PC-3 (cell line): ENCODE results near the gene BTN1A1. TPM values are rescaled to one million over a fixed set of nuclear protein-coding genes. Genes with fewer than 3 reads are reported as not detected.

Experiments
- ATAC-seq: fragments of 200-7000 bp; cut with Tn5 transposase; 2 replicates; pipeline ENCODE4 v1.9.1; 2020; ENCODE audit warnings: mild to moderate bottlenecking, moderate library complexity
- BruUV-seq: library from RNA; stranded (reverse); fragments of 400-500 nt; replicated peaks from 2 replicates; lab custom pipeline; 2021; lab: Mats Ljungman, UMichigan
- CTCF ChIA-PET: fragments of 300-600 bp; sonication (Branson Sonifier 250); formaldehyde crosslinking; loops from one replicate; lab custom pipeline; 2022; ENCODE audit warnings: antibody characterized with exemption; lab: Charles Lee
- POLR2A ChIA-PET: fragments of 300-600 bp; sonication (Branson Sonifier 250); formaldehyde crosslinking; loops from one replicate; lab custom pipeline; 2022; ENCODE audit warnings: antibody characterized with exemption; ENCODE audit not compliant: unreplicated experiment; lab: Charles Lee
- DNase-seq: peaks from one replicate; pipeline ENCODE4 v3.0.0-alpha.2; 2015
- H2AFZ ChIP-seq: fragments of 300-600 bp; sonication (generic); 2 replicates; pipeline ENCODE4 v1.6.0; 2016; ENCODE audit warnings: antibody characterized with exemption, low read length
- H3F3A ChIP-seq: fragments of 300-600 bp; sonication (generic); one replicate; pipeline ENCODE4 v1.6.0; 2017; ENCODE audit warnings: antibody characterized with exemption, low read length, control low read depth, mild to moderate bottlenecking; ENCODE audit not compliant: unreplicated experiment
- H3K27ac ChIP-seq: fragments of 300-600 bp; sonication (generic); 2 replicates; pipeline ENCODE4 v1.5.1; 2016; ENCODE audit warnings: mild to moderate bottlenecking, low read length
- H3K27me3 ChIP-seq: fragments of 300-600 bp; sonication (generic); 2 replicates; pipeline ENCODE4 v1.6.1; 2016; ENCODE audit warnings: low read length, mixed read lengths
- H3K36me3 ChIP-seq: fragments of 300-600 bp; sonication (generic); 2 replicates; pipeline ENCODE4 v1.6.1; 2016; ENCODE audit warnings: low read depth, mixed run types, low read length, mixed read lengths
- H3K4me1 ChIP-seq: fragments of 300-600 bp; sonication (generic); 2 replicates; pipeline ENCODE4 v1.5.1; 2016; ENCODE audit warnings: low read length; ENCODE audit not compliant: insufficient read depth
- H3K4me2 ChIP-seq: fragments of 300-600 bp; sonication (generic); 2 replicates; pipeline ENCODE4 v1.6.0; 2016; ENCODE audit warnings: low read length
- H3K4me3 ChIP-seq: fragments of 300-600 bp; sonication (generic); 2 replicates; pipeline ENCODE4 v1.5.1; 2016; ENCODE audit warnings: mild to moderate bottlenecking, low read length, mixed read lengths
- H3K79me2 ChIP-seq: fragments of 300-600 bp; sonication (generic); 2 replicates; pipeline ENCODE4 v1.6.1; 2017; ENCODE audit warnings: low read length, mixed read lengths
- H3K9ac ChIP-seq: fragments of 300-600 bp; sonication (generic); 2 replicates; pipeline ENCODE4 v1.6.0; 2016; ENCODE audit warnings: mild to moderate bottlenecking, low read length
- H3K9me2 ChIP-seq: fragments of 300-600 bp; sonication (generic); replicated peaks from 2 replicates; pipeline ENCODE4 v1.6.1; 2016; ENCODE audit warnings: mixed run types, low read length, mixed read lengths
- H3K9me3 ChIP-seq: fragments of 300-600 bp; sonication (generic); 2 replicates; pipeline ENCODE4 v1.6.1; 2016; ENCODE audit warnings: low read length, mixed read lengths
- H4K20me1 ChIP-seq: fragments of 300-600 bp; sonication (generic); 2 replicates; pipeline ENCODE4 v1.6.1; 2016; ENCODE audit warnings: low read length, mixed read lengths
- CTCF ChIP-seq: fragments of 300-600 bp; sonication (generic); conservative IDR thresholded peaks from 2 replicates; pipeline ENCODE4 v1.5.1; 2017; ENCODE audit warnings: antibody characterized with exemption, low read depth, mild to moderate bottlenecking, low read length
- EZH2 ChIP-seq: fragments of 300-600 bp; sonication (generic); IDR thresholded peaks from one replicate; pipeline ENCODE4 v1.6.1; 2017; ENCODE audit warnings: antibody characterized with exemption, mild to moderate bottlenecking, low read length; ENCODE audit not compliant: unreplicated experiment
- EZH2phosphoT487 ChIP-seq: fragments of 300-600 bp; sonication (generic); IDR thresholded peaks from 2 replicates; pipeline ENCODE4 v1.6.1; 2018; ENCODE audit warnings: mild to moderate bottlenecking, antibody characterized with exemption, low read length, borderline replicate concordance
- intact Hi-C: fragments of 100-400 bp; cut with micrococcal nuclease; formaldehyde crosslinking; loops from 2 replicates; pipeline ENCODE4 v1.9.0; 2023
- total RNA-seq: library from RNA; depleted of rRNA; stranded (reverse); fragments of >200 nt; gene quantifications from 2 replicates; pipeline ENCODE4 v1.2.3, GENCODE V29; 2014

BTN1A1 gene
- total RNA-seq, 1 experiment from 2014 or later: not detected

GRCh38 chr6:26524722-26525370, 24.7 kb downstream of the BTN1A1 start:
- Histone ChIP-seq H3F3A (no peaks in the 10 kb centered on the region), H3K79me2 (no peaks in the 10 kb centered on the region), H3K9me3 (no peaks in the 10 kb centered on the region), H3K9me2 (no peaks in the 10 kb centered on the region), H3K27me3 (no peaks in the 10 kb centered on the region), H3K36me3 (no peaks in the 10 kb centered on the region), H4K20me1 (no peaks in the 10 kb centered on the region), H2AFZ (no peak overlapping the region), H3K27ac (no peak overlapping the region), H3K9ac (no peak overlapping the region), H3K4me1 (peaks cover 15% of the 10 kb centered on the region), H3K4me2 (no peak overlapping the region), H3K4me3 (no peak overlapping the region)
- no TSS peak for BruUV-seq
- TF ChIP-seq CTCF (no peak), EZH2phosphoT487 (no peak), EZH2 (no peak)
- POLR2A ChIA-PET: no interaction called here
- intact Hi-C loops: no loop called here
- DNase-seq (no peak), ATAC-seq (no peak)
- CTCF ChIA-PET: no interaction called here

- ChIA-PET POLR2A (no interaction called here), CTCF (no interaction called here)
- Histone ChIP-seq H3K27me3 (no peaks in the 10 kb centered on the region), H3K79me2 (no peaks in the 10 kb centered on the region), H3F3A (no peaks in the 10 kb centered on the region), H3K4me1 (0 out of 2 replicates have a peak, but pooled peaks cover 8% of the 10 kb centered on the region), H3K9me2 (no peaks in the 10 kb centered on the region), H2AFZ (no peak overlapping the region), H4K20me1 (no peaks in the 10 kb centered on the region), H3K9ac (no peak overlapping the region), H3K9me3 (no peaks in the 10 kb centered on the region), H3K4me2 (no peak overlapping the region), H3K27ac (no peak overlapping the region), H3K4me3 (no peak overlapping the region), H3K36me3 (no peaks in the 10 kb centered on the region)
- intact Hi-C loops: no loop called here
- TF ChIP-seq EZH2 (no peak), EZH2phosphoT487 (no peak), CTCF (no peak)
- no TSS peak for BruUV-seq
- DNase-seq (no peak), ATAC-seq (no peak)
Observed at GRCh38 chr6:26525838-26526237, 25.7 kb downstream of the BTN1A1 start.

GRCh38 chr6:26526928-26527327, 26.8 kb downstream of the BTN1A1 start:
- Histone ChIP-seq H2AFZ (no peak overlapping the region), H3K9me2 (no peaks in the 10 kb centered on the region), H3K27me3 (no peaks in the 10 kb centered on the region), H3K36me3 (no peaks in the 10 kb centered on the region), H3F3A (no peaks in the 10 kb centered on the region), H3K4me1 (0 out of 2 replicates have a peak, but pooled peaks cover 8% of the 10 kb centered on the region), H3K4me2 (no peak overlapping the region), H3K9me3 (no peaks in the 10 kb centered on the region), H4K20me1 (no peaks in the 10 kb centered on the region), H3K4me3 (no peak overlapping the region), H3K79me2 (no peaks in the 10 kb centered on the region), H3K9ac (no peak overlapping the region), H3K27ac (no peak overlapping the region)
- no TSS peak for BruUV-seq
- CTCF ChIA-PET: no interaction called here
- intact Hi-C loops: no loop called here
- ATAC-seq (no peak), DNase-seq (no peak)
- POLR2A ChIA-PET: no interaction called here
- TF ChIP-seq EZH2phosphoT487: no peak
- no peak for TF ChIP-seq CTCF
- TF ChIP-seq EZH2: no peak
